ENCODE results near the gene FBXW4. TPM values are rescaled to one million over a fixed set of nuclear protein-coding genes. Genes with fewer than 3 reads are reported as not detected.
"Not testable (repeated sequence)": the region's sequence is repeated elsewhere in the genome, so short reads cannot be mapped to it uniquely, and the experiment has no call there.

Gene FBXW4
- polyA plus RNA-seq, 1 donor: 48.3 TPM

DNA sequence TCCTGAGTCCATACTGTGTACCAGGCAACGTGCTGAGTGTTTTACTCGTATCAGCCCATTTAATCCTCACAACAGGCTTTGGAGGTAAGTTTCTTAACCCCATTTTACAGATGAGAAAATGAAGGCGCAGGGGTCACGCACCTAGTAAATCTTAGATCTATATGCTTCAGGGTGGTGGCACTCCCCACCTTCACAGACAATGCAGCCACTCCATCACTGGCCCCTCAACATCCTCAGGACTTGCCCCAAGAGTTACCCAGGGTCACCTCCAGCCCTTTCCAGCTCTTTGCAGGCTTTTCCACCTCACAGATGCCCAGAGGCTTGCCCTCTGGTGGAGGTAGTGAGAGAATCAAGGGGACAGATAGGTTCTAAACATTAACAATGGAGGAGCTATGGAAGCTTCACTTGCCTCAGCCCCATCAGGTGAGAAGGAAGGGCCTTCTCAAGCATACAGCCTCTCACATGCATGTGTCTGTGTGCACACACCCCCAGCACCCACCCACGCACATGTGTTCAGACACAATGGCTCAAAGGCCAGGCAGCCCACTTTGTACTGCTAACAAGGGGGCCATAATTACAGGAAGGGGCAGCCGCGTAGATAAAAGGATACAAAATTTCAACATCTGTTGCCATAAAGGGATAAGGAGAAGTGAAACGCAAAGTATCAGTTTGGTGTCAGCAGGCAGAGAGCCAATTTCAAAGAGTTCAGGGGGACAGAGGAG lies 77.7 kb downstream of the FBXW4 start:
- no peak for DNase-seq (ENCODE audit: low read depth)

DNA sequence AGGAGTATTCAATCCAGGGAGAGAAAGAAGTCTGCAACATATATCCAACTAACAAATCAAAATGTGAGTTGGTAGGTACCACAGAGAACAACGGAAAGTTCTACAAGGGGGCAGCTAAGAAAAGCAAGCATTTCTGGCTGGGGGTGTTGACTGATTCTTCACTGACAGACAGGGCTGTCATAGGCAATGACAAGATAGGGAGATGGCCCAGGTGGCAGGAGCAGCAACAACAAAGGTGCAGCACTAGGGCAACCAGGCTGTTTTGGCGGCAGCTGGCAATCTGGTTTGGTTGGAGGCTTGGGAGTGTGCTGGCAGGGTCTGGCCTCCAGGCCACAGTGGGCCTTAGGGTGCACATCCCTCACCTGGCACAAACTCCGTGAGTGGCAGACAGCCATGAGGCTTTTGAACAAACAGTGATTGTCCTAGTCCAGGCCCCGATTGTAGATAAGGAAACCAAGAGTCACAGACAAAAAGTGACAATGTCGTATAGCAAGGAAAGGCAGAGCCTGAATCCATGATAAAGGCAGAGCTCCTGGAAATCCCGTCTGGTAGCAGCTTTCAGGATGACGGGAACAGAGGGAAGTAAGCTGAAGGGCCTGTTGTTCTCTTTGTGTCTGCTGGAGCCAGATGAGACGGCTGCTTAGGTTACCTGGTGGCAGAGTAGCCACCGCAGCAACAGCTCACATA lies 78.4 kb downstream of the FBXW4 start:
- no peak for DNase-seq (ENCODE audit: low read depth)

DNA sequence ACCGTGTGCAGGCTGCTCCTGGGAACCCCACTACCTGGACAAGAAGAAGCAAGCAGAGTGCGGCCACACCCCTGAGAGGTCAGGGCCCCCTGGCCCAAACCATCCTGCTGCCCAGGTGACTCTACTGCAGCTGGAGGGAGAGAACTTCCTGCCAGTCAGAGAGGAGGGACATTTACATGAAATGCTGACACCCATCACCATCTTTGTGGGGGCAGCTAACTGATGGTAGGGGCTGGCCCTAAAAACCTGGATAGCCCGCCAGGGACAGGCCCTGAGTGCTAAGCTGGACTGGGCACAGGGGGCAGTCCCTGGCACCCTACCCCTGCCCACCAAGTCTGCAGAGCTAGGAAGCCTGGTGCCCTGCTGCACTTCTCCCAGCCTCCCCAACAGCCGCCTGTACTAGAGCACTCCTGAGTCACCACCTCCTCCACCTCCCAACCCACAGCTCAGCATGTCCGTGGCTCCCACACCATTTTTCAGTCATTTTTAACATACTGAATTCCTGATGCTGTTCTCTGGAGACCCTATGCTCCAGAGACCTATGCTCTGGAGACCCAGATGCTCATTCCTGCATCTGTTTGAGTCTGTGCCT lies 79.3 kb downstream of the FBXW4 start:
- DNase-seq (ENCODE audit: low read depth): no peak

DNA sequence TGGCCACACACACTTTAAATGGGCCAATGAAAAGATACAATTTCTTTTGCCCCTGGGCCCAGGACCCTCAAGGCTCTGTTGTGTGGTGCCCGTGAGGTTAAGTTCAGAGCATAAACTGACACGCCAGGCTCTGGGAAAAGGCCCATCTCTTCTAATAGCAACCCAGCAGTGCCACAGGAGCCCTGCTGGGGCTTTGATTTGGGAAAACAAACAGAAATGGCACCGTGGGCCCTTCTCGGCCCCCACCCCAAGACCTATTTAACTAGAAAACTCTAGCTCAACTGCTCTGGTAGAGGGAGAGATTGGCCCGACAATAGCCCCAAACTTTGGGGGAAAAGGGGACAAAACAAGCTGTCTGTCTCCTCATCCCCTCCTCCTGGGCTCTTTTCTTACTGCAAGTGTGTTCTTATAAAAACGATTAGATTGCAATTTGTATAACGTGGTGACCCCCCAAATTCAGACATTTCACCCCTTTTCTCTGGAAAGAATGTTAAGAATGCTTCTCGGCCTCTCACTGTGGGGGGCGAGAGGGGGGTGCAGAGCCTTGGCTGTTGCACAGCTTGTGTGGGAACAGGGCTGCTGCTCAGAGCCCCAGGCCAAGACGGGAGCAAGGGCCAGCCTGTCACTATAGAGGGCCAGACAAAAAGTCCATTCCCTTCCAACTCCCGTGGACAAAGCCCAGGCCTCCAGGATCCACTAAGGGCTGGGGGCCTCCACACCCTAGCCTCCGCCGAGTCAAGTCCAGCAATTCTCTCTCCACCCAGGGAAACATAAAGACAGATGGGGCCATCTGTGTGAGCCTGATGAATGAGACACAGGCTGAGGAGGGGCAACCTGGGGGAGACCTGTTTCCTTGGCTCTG lies 80.1 kb downstream of the FBXW4 start:
- no peak for DNase-seq (ENCODE audit: low read depth)

DNA sequence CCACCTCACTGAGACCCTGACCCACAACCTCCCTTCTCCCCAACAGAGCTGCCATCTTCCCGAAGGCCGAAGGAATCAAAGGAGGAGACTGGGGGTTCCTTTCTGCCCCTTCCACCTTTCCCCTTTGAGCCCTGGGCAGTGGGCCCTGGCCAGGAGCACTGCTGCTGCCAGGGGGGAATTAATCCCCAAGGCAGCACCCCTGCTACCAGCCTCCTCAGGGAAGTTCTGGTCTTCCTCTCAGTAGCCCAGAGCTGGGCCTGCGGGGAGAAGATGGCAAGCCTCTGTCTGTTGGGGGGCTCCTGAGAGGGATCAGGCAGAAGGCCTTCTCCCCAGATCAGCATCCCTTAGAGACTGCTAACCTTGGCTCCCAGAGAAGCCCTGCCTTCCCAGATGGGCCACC lies 81.3 kb downstream of the FBXW4 start:
- DNase-seq (ENCODE audit: low read depth): no peak

DNA sequence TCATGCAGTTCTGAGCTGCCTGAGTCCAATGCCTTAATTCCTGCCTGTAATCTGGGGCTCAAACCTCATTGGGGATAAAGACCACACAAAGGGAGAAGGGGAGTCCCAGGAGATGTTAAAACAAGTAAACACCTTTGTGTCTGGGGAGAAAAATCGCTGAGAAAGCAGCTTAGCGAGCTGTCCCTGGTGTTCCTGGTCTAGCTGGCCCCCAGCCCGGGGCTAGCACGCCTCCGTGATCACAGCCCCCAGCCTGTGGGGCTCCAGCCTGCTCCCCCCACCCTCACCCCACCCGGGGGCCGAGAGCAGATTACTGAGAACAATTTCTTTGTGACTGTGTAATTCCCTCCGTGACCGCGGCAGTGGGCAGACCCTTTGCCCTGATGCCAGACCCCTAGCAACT lies 82.1 kb downstream of the FBXW4 start:
- DNase-seq (ENCODE audit: low read depth): no peak

DNA sequence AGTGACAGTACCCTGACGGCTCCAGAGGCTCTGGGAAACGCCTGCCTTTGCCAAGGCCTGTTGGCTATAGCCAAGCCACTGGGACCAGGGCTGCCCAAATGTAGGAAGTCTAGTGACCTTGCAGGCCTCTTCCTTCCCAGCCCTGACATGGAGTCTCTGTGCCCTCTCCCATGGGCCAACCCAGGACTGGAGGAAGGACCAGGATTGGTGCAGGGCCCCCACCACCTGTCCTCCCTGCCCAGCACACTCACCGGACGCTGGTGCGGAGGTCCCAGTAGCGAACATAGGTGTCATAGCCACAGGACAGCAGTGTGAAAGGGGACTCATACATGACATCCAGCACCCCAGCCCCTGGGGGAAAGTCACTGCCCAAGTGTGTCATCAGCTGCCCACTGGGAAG lies 82.9 kb downstream of the FBXW4 start:
- DNase-seq (ENCODE audit: low read depth): no peak

DNA sequence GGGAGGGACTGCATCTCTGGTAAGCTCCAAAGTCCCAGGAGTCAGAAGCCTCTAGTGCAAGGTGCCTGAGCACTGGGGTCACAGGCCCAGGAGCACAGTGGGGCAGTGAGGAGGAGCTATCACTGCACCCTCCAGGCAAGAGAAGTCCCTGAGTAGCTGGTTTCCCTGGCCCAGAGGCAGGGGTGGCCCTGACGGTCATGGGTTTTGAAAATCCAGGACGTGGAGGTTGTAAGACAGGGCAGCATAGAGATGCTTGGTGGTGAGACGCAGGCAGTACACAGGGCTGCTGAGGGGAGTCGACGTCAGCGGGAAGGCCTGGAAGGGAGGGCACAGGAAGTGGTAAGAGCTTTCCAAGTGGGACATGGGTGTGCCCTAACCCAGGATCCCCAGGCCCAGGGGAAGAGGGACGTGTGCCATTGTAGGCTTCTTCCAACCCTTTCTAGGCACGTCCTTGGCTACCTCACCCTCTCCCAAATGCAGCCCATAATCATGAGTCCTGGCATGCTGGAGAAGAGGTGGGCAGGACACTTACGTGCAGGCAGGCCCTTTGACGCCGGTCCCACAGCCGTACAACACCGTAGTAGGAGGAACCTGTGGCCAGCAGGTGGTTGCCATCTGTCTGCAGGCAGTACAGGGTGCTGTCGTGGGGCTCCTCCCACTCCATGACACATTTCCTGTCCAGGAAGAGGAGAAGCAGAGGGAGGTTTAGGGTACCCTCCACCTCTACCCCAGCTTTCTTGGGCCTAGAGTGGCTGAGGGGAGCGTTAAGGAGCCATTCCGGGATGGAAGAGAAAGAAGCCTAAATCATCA lies 83.7 kb downstream of the FBXW4 start:
- no peak for DNase-seq (ENCODE audit: low read depth)

DNA sequence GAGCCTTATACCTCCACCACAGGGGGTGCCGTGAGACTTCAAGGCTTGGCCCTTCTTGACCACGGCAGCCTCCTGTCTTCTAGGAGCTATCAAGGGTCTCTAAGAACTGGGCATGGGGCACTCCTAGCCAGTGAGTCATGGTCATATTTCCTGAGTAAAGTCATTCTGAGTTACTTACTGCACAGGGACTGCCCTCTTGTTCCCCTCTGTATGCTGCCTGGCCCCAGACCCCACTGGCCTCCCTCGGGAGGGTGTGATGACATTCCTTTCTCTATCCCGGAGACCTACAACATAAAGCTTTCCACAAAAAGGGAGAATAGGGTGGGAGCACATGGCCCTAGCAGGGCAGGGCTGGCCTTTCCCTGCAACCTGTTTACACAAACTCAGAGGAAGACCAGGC lies 85.5 kb downstream of the FBXW4 start:
- DNase-seq (ENCODE audit: low read depth): no peak

DNA sequence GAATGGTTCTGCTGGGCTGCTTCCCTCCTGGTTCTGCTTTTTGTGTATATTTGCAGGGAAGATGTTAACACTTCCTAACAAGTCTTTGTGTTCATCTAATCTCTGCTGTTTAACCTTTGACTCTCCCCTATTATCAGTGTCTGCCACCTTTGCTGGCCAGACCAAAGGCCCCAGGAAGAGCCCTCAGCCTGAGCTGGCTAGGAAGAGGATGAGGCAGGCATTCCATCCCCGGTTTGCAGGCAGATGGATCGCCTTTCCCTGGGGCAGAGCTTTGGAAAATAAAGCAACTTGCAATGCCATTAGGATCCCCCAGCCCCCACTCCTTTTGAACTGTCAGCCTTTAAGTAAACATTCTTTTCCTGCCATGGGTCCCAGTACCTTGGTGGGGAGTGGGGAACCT lies 87.8 kb downstream of the FBXW4 start:
- no peak for DNase-seq (ENCODE audit: low read depth)

DNA sequence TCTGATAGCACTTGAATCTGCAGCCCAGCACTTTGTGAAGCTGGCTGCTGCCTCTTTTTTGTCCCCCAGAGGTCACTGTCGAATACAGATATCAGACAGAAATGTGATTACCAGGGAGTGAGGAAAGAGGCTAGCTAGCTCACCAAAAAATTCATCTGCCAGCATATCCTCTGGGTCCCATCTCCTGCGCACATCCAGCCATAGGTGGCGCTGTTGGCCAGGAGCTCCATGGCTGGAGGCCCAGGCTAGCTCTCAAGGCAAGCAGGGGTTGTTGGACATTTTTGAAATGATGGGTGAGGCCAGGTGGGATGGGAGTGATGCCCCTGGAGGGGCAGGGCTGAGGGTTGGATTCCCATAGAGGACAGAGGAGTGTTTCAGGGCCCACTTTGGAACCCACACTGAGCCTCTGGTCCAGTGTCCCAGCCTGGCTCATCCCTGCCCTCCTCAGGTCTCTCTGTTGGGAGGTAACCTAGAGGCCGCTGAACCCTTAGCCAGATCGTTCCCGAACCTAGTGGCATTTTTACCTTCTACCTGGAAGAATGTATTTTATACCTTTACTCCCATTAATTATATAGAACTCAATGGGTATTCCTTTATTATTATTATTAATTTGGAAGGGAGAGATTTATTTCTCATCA lies 92.1 kb downstream of the FBXW4 start:
- peak; percentile 20 for DNase-seq (ENCODE audit: low read depth)

DNA sequence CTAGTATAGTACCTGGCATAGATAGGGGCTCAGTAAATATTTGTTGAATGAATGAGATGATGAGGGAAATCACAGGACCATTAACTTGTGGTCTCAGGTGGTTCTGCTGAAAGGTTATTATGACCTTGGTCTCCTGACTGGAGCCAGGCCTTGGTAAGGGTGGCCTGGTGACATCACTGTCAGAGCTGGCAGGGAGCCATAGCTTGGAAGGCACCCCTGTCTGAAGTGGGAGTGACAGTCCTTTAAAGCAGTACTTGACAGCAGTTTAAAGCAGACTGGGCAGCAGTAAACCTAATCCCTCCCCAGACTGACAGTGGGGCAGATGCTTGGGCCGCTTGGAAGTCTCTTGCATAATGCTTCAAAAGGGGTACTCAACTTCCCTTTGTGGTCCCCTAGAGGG lies 93.4 kb downstream of the FBXW4 start:
- no peak for DNase-seq (ENCODE audit: low read depth)

DNA sequence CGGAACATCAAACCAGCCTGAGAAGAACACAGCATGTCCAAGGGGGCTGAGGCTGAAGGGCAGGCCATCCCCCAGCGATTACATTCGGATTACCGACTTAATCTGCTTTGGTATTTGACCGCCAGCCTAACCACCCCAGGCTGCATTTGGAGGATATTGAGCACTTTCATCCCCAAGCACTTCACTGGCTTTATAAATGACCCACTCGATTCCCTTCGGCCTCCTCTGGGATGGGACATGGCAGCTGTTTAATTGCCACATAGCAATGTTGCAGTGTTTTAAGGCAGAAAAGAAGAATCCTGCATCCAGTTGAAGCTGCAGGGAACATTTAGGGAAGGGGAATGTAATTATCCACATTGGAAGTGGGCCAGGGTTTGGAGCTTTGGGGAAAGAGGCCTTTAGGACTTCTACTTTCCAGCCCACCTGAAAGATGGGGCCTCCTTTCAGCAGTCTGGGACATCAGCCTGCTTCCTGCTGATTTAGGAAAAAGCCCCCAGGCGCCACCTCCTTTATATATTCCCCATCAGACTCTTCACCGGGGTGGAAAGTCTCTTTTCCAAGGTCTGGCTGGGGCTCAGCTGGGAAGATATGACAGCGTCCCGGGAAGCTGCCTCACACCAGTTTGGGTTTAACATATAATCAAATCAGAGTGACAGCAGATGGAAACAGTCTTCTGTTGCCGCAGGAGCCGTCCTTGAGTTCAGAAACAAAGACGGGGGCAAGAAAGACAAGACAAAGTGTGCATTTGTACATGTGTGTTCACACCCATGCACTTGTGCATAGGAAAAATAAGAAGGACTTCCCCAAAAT lies 97.7 kb downstream of the FBXW4 start:
- DNase-seq (ENCODE audit: low read depth): no peak

DNA sequence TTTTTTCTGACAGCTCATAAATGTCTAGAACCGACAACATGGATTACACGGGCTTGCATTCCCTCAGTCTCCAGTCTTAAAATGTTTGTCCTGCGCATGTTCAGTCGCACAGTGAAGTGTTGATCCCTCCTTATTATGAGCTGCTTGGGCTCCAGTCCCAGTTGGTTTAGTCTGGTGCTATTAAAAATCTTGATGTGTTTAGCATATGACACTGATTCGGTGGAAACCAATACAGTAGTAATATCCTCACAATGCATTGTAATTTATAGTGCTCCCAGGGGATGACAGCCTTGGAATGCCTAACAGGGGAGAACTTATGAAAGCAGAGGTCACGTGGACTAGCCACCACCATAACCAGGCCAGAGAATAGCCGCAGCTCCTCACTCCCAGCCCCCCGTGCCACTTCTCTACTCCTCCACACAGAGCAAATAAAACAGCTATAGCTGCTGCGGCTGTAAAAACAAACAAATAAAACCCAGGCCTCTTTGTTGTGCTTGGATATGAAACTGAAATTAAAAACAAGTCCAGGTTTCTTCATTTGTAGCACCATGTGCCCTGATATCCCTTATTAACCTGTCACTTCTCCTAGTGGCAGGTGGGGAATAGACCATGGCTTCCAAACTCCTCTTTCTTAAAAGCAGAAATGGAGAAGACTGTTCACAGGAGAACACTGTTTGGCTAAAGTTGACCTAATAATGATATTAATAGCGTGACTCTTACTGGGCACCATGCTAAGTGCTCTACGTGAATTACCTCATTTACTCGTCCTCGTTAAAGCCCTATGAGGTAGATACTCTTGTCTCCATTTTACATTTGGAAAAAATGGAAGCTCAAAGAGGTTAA lies 99.2 kb downstream of the FBXW4 start:
- no peak for DNase-seq (ENCODE audit: low read depth)

DNA sequence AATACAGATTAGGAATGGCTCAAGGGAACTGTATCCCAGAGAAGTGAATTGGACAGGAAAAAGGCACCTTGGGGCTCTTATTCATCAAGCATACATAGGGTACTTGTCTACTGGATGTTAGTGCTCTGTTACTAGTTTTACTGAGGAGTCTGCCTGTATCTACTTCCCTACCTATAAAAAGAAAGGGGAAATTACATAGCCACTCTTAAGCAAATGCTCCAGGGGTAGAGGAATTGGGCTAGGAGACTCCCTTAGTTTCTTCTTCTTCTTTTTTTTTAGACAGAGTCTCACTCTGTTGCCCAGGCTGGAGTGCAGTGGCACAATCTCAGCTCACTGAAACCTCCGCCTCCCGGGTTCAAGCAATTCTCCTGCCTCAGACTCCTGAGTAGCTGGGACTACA lies 101.6 kb downstream of the FBXW4 start:
- DNase-seq (ENCODE audit: low read depth): not testable (repeated sequence)

DNA sequence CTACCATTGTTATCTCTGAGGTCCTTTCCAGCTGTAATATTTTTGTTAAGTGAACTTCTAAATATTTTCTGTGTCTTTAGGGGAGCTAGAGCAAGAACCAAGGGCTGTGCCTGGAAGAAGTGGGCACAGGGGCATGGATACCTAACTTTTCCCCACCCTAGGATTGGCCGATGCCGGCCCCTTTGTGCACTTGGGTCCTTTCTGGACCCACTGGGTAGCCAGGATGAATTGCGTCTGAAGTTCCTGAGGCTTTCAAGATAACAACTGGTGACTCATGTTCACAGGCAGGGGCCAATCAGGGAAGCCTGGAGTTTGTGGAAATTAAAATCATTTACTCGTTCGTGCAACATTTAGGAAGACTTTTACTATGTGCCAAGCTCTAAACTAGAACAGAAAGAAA lies 106.1 kb downstream of the FBXW4 start:
- no peak for DNase-seq (ENCODE audit: low read depth)

DNA sequence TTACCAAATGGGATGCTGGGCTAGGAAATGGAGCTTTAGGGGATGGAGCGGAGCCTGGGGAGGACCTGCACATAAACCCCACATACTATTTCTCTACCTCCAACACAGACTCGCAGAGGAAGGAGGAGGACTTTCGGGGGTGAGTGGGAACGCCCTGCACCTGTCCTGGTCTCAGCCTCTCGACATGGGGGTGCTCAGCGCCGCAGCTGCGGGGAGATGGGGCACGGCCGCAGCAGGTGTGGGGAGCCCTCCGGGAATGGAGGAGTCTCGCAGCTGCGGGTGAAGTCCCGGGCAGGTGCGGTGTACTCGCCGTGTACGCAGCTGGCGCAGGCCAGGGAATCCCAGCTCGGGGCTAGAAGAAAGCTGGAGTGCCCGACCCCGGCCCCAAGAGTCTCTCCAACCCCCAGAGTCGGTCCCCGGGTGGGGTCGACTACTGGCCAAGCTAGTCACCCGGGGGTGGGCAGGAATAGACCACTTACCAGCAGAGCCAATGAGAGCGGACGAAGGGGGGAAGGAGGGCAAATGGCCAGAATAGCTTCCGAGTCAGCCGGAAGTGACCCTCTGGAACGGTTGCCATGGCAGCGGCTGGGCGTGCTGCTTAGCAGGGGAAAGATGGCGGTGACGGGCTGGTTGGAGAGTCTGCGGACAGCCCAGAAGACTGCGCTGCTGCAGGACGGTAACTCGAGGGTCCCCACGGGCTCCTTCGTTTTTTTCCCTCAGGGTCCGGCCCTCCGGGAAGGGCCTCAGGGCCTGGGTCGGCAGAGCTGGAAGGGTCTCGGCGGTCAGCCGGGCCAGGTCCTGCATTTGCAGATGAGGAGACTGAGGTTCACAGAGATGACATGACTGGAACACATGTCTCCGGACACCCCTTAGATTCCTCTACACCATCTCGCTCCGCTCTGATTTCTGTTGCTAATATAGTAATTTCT lies 107.0 kb downstream of the FBXW4 start, which contains the start of the genes DPCD and POLL:
TSS of gene DPCD (plus strand) at position 597 of the 929 bp plus-strand sequence. CDS start at position 613, 16 bp downstream.
TSS of gene POLL (minus strand) at position 533 of the 929 bp plus-strand sequence. CDS start 897 bp downstream, outside the sequence.
- DNase-seq (ENCODE audit: low read depth): peak; percentile 94

DNA sequence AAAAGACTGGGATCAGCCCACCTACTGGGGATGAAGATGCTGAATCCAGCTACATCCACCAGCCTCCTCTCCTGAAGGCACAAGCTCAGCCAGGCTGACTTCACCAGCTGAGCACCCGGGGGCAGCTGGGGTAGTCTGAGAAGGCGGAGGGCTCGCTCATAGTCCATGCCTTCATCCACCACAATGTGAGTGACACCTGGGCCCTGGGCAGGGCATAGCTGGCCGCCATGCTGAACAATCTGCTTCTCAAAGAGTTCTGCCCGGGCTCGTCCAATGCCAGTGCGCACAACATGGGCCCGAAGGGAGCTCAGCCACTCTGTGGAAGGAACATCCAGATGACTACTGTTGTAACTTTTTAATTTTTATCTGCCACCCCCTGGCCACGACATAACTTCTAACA lies 109.1 kb downstream of the FBXW4 start:
- DNase-seq (ENCODE audit: low read depth): no peak
